Right ventricle myocardium superior (tissue), 1 donor: ENCODE measurements around the gene ATRAID. TPM values are rescaled to one million over a fixed set of nuclear protein-coding genes. Genes with fewer than 3 reads are reported as not detected.

Experiments
- ATAC-seq: fragments of 200-7000 bp; cut with Tn5 transposase; one replicate; pipeline ENCODE4 v1.9.1; 2020; ENCODE audit warnings: mild to moderate bottlenecking; ENCODE audit not compliant: poor library complexity
- DNase-seq: peaks from one replicate; pipeline ENCODE4 v3.0.0-alpha.2; 2020
- intact Hi-C: fragments of 100-400 bp; cut with DNase I; formaldehyde crosslinking; loops from one replicate; pipeline ENCODE4 v1.11.2; 2022
- total RNA-seq: library from RNA; stranded (reverse); fragmentation: NEBNext Ultra II Directional; extraction: Animal tissue kit (Norgen Biotek cat#: 25700); gene quantifications from one replicate; pipeline ENCODE4 v1.2.1, GENCODE V29; 2021
- donor health status: DM: no; HTN: yes; CAD: no; lungs with severe emphysema.

Gene ATRAID
- total RNA-seq, 1 donor from 2014 or later = 109 TPM

- ATAC-seq (peak; percentile 15), DNase-seq (no peak)
- intact Hi-C loops = no loop called here
Observed at GRCh38 chr2:27212626-27213471, 1.0 kb downstream of the ATRAID start.

- DNase-seq (no peak), ATAC-seq (no peak)
- intact Hi-C loops = no loop called here
Observed at GRCh38 chr2:27214941-27215340, 3.1 kb downstream of the ATRAID start.

- no peak for DNase-seq
- intact Hi-C loops = no loop called here
- no peak for ATAC-seq
Observed at GRCh38 chr2:27216416-27217137, 4.7 kb downstream of the ATRAID start.

- intact Hi-C loops = no loop called here
- DNase-seq (peak; percentile 93), ATAC-seq (peak; percentile 96)
Observed at GRCh38 chr2:27217173-27218121, 5.6 kb downstream of the ATRAID start, which contains the start of gene CAD. Gene CAD (plus strand): TSS chr2:27217369. CDS start chr2:27217552, 183 bp downstream.

- intact Hi-C loops = no loop called here
- ATAC-seq = no peak
- no peak for DNase-seq
Observed at GRCh38 chr2:27218614-27219013, 6.8 kb downstream of the ATRAID start.

- intact Hi-C loops = no loop called here
- no peak for ATAC-seq
- no peak for DNase-seq
Observed at GRCh38 chr2:27219091-27219490, 7.2 kb downstream of the ATRAID start.

GRCh38 chr2:27220091-27220490, 8.2 kb downstream of the ATRAID start:
- intact Hi-C loops = no loop called here
- DNase-seq (no peak), ATAC-seq (no peak)

GRCh38 chr2:27221166-27221565, 9.3 kb downstream of the ATRAID start:
- no peak for DNase-seq
- intact Hi-C loops = no loop called here
- ATAC-seq = no peak

- ATAC-seq = no peak
- intact Hi-C loops = no loop called here
- DNase-seq = no peak
Observed at GRCh38 chr2:27222407-27222806, 10.6 kb downstream of the ATRAID start.

- no peak for ATAC-seq
Observed at GRCh38 chr2:27223416-27223815, 11.6 kb downstream of the ATRAID start.

GRCh38 chr2:27225526-27225925, 13.7 kb downstream of the ATRAID start:
- intact Hi-C loops = no loop called here
- ATAC-seq = no peak

More at GRCh38 chr2:27223416-27223815, 11.6 kb downstream of the ATRAID start:
- no peak for DNase-seq
- intact Hi-C loops = no loop called here

GRCh38 chr2:27227501-27227900, 15.7 kb downstream of the ATRAID start:
- intact Hi-C loops = no loop called here
- ATAC-seq = no peak
- no peak for DNase-seq

More at GRCh38 chr2:27225526-27225925, 13.7 kb downstream of the ATRAID start:
- no peak for DNase-seq

GRCh38 chr2:27231921-27232320, 20.1 kb downstream of the ATRAID start:
- intact Hi-C loops = no loop called here
- DNase-seq (no peak), ATAC-seq (no peak)

GRCh38 chr2:27233341-27233740, 21.5 kb downstream of the ATRAID start:
- intact Hi-C loops = no loop called here

GRCh38 chr2:27236136-27236535, 24.3 kb downstream of the ATRAID start:
- ATAC-seq = no peak
- no peak for DNase-seq
- intact Hi-C loops = no loop called here

More at GRCh38 chr2:27233341-27233740, 21.5 kb downstream of the ATRAID start:
- DNase-seq (no peak), ATAC-seq (no peak)

GRCh38 chr2:27236626-27237025, 24.8 kb downstream of the ATRAID start:
- intact Hi-C loops = no loop called here
- ATAC-seq (no peak), DNase-seq (no peak)

GRCh38 chr2:27237341-27237945, 25.6 kb downstream of the ATRAID start:
- intact Hi-C loops = no loop called here
- no peak for DNase-seq
- ATAC-seq = no peak

GRCh38 chr2:27238976-27239375, 27.1 kb downstream of the ATRAID start:
- DNase-seq (no peak), ATAC-seq (no peak)
- intact Hi-C loops = no loop called here
